ENCODE measurements around the gene TP53AIP1. TPM values are rescaled to one million over a fixed set of nuclear protein-coding genes. Genes with fewer than 3 reads are reported as not detected.

TP53AIP1 gene
- total and polyA plus RNA-seq, 2 experiments from 2014 or later = 0.83 TPM; not detected in 1

- Histone ChIP-seq H3K36me3 (no peaks in the 10 kb centered on the region), H3K27ac (peak overlapping the region; percentile 59), H3K9me3 (ENCODE audit: low read depth) (no peaks in the 10 kb centered on the region), H3K4me1 (ENCODE audit: low read depth) (peaks cover 45% of the 10 kb centered on the region), H3K27me3 (no peaks in the 10 kb centered on the region), H3K4me3 (no peak overlapping the region)
- TF ChIP-seq CTCF (IDR thresholded peaks at IDR 0.05; ENCODE audit: low read depth, low read length) = no peak
- peak in 1 of 2 donors; percentile 74 for DNase-seq (ENCODE audit: low read depth in 1 of 2, low spot score in 1 of 2)
Measured at GRCh38 chr11:128936606-128937251, 5.9 kb downstream of the TP53AIP1 start.

GRCh38 chr11:128934926-128935325 lies 7.7 kb downstream of the TP53AIP1 start:
- no peak for DNase-seq (ENCODE audit: low read depth in 1 of 2, low spot score in 1 of 2)
- Histone ChIP-seq H3K36me3 (no peaks in the 10 kb centered on the region), H3K27ac (no peak overlapping the region), H3K4me1 (ENCODE audit: low read depth) (peaks cover 54% of the 10 kb centered on the region), H3K4me3 (no peak overlapping the region), H3K27me3 (no peaks in the 10 kb centered on the region), H3K9me3 (ENCODE audit: low read depth) (no peaks in the 10 kb centered on the region)
- TF ChIP-seq CTCF (IDR thresholded peaks at IDR 0.05; ENCODE audit: low read depth, low read length) = no peak

GRCh38 chr11:128934351-128934750 lies 8.3 kb downstream of the TP53AIP1 start:
- Histone ChIP-seq H3K36me3 (no peaks in the 10 kb centered on the region), H3K9me3 (ENCODE audit: low read depth) (no peaks in the 10 kb centered on the region), H3K4me3 (no peak overlapping the region), H3K27ac (peak overlapping the region; percentile 71), H3K4me1 (ENCODE audit: low read depth) (peaks cover 56% of the 10 kb centered on the region), H3K27me3 (no peaks in the 10 kb centered on the region)
- no peak for TF ChIP-seq CTCF (IDR thresholded peaks at IDR 0.05; ENCODE audit: low read depth, low read length)
- no peak for DNase-seq (ENCODE audit: low read depth in 1 of 2, low spot score in 1 of 2)

DNA sequence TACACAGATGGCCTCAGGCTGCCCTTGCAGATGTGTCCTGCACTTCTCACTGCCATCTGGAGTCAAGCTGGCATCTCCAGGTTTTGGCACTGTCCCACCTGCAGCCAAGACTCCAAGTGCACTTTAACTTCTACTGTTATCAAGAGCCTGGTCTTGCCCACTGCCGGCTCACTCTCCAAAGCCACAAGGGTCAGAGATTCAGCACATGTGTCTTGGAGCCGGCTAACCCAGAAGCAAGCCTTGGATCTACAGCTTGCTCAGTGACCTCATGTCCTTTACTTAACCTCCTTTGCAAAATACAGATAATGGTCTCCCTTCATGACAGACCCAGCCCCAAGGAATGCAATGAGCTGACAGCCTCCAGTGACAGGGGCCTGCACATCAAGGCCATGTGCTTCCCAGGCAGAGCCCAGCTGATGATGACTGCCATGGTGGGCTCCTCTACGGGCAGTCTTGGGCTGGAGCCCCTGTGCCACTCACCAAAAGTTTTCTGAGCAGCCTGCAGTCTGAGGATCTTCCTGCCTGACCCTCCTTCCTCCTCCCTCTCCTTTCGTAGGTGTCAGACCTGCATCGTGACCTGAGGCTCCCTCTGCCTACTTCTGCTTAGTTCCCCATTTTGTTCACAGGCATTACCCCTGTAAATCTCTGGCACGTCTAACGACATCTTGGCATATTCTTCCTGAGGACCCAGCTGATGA lies 9.0 kb downstream of the TP53AIP1 start:
- no peak for TF ChIP-seq CTCF (IDR thresholded peaks at IDR 0.05; ENCODE audit: low read depth, low read length)
- Histone ChIP-seq H3K36me3 (no peaks in the 10 kb centered on the region), H3K27me3 (no peaks in the 10 kb centered on the region), H3K4me3 (no peak overlapping the region), H3K9me3 (ENCODE audit: low read depth) (no peaks in the 10 kb centered on the region), H3K4me1 (ENCODE audit: low read depth) (peaks cover 56% of the 10 kb centered on the region), H3K27ac (peak overlapping the region; percentile 71)
- peak in 1 of 2 donors; percentile 66 for DNase-seq (ENCODE audit: low read depth in 1 of 2, low spot score in 1 of 2)

DNA sequence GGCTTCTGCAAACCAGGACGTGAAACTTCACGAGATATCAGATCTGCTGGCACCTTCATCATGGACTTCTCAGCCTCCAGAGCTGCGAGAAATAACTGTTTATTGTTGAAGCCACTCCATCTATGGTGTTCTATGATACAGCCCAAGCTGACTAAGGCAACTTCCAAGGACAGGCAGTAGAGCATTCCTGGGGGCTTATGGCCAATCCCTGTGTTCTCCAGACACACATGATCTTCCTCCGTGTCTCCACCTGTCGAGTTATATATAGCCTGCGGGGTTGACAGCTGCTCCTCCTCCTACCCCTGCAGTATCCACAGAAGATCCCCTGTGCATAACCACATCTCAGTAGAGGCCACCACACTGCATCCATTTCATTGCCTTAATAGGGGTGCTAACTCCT lies 11.0 kb downstream of the TP53AIP1 start:
- H3K27ac ChIP-seq = peak overlapping the region; percentile 70

More for the DNA sequence above, 11.0 kb downstream of the TP53AIP1 start:
- H3K36me3 ChIP-seq = no peaks in the 10 kb centered on the region
- no peaks in the 10 kb centered on the region for H3K9me3 ChIP-seq (ENCODE audit: low read depth)
- H3K4me1 ChIP-seq (ENCODE audit: low read depth) = peaks cover 53% of the 10 kb centered on the region
- H3K27me3 ChIP-seq = peaks cover 7% of the 10 kb centered on the region
- TF ChIP-seq CTCF (IDR thresholded peaks at IDR 0.05; ENCODE audit: low read depth, low read length) = no peak
- H3K4me3 ChIP-seq = no peak overlapping the region
- peak in 1 of 2 donors; percentile 48 for DNase-seq (ENCODE audit: low read depth in 1 of 2, low spot score in 1 of 2)
